HG03520 (cell line): Measurements from ENCODE around the gene MEMO1.

Source experiments
- ATAC-seq: cut with Tn5 transposase; IDR thresholded peaks from one replicate; pipeline ENCODE4 v1.9.1; 2021; ENCODE audit warnings: mild to moderate bottlenecking, moderate library complexity; ENCODE audit not compliant: unreplicated experiment

The MEMO1 gene

DNA sequence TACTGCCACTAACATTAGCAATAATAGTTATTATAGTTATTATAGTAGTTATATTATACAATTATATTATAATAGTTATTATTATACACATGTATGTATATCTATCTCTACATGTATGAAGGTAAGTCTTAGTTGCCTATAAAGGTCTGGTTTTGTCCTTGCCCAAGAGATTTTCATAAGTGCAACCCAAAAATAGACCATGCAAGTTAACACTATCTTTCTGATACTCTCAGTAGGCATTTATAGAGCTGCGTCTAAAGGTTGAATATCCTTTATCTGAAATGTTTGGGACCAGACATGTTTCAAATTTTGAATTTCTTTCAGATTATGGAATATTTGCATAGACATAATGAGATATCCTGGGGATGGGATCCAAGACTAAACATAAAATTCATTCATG lies 175.4 kb downstream of the MEMO1 start:
- no peak for ATAC-seq

DNA sequence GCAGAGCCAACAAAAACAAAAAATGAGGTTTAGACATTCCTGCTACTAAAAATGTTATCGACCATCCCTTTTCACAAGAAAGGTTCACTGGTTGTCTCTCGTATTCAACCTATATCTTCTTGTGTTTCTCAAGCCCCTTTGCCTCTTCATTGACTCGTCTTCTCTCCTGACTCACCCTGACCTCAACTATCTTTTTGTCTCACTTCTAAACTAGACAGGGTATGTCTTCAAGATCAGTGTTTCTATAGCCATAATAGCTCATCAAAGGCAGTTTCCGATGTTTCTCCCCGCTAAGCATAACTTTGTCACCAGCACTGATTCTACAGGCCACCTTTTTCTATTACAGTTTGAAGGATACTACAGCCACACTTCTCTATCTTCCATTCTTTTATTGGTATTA lies 178.4 kb downstream of the MEMO1 start:
- ATAC-seq: no peak

DNA sequence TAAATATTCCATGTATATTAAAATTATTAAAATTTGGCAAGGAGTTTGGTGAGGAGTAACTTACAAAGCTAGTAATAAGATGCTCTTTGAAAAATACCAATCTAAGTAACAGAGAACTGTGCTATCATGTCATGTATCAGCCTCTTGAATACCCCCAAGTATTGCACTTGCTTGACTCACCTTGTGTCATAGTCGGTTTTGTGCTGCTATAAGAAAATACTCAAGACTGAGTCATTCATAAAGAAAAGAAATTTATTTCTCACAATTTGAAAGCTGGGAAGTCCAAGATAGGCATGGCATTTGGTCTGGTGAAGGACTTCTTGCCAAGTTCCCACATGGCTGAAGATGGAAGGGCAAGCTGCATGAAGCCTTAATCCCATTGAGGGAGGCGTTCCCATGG lies 179.2 kb downstream of the MEMO1 start:
- ATAC-seq: no peak

DNA sequence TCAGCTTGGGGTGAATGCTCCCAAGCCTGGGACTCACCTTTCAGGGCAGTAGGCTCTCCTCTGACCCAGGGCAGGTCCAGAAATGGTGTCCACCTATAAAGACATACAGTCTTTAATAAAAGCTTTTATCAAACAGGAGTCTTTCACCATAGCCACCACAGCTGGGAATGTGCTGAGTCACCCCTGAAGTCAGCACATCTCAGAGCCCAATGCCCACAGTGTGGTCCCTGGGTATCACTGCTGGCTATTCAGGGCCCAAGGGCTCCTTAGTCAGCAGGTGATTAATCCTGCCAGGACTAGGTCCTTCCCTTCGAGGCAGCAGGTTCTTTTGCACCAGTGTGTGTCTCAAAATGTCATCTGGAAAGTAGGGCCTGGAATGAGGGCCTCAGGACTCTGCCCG lies 181.9 kb downstream of the MEMO1 start:
- ATAC-seq: no peak

DNA sequence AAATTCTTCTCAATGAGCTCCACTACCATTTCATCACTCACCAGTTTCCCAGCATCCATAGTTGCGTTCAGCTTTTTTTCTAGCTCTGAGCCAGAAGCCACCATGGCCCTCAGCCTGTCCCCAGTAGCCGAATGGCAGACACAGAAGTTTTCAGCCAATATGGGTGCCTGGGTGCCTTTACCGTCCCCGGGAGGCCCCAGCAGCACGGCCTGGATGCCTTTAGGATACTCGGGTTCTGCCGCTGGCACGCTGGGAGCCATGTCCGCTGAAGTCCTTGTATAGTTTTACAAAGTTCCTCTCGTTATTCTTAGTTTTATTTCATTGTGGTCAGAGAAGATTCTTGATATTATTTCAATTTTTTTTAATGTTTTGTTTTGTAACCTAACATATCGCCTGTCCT lies 187.2 kb downstream of the MEMO1 start:
- ATAC-seq: no peak

DNA sequence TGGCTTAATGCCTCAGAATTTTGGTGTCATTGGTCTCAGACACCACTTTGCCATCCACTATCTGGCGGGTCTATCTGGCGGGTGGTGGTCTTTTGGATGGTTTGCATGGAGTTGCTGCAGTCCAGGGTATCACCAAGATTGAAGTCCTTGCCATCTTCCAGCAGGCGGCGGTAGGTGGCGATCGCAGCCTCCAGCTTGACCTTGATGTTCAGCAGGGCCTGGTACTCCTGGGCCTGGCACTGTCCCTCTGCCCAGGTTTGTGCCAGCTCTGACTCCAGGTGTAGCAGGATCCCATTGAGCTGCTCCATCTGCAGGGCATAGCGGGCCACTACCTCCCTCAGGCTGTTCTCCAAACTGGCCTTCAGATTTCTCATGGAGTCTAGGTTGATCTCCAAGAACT lies 188.2 kb downstream of the MEMO1 start:
- no peak for ATAC-seq
